TTC549 (cell line): ENCODE results near the gene CARHSP1.
"Not testable (repeated sequence)": the region's sequence is repeated elsewhere in the genome, so short reads cannot be mapped to it uniquely, and the experiment has no call there.

ENCODE experiments used
- FAIRE-seq: peaks from 2 replicates; lab custom pipeline; 2012; peaks lifted over from hg19 to GRCh38; lab: Jason Lieb, UNC

Gene CARHSP1

DNA sequence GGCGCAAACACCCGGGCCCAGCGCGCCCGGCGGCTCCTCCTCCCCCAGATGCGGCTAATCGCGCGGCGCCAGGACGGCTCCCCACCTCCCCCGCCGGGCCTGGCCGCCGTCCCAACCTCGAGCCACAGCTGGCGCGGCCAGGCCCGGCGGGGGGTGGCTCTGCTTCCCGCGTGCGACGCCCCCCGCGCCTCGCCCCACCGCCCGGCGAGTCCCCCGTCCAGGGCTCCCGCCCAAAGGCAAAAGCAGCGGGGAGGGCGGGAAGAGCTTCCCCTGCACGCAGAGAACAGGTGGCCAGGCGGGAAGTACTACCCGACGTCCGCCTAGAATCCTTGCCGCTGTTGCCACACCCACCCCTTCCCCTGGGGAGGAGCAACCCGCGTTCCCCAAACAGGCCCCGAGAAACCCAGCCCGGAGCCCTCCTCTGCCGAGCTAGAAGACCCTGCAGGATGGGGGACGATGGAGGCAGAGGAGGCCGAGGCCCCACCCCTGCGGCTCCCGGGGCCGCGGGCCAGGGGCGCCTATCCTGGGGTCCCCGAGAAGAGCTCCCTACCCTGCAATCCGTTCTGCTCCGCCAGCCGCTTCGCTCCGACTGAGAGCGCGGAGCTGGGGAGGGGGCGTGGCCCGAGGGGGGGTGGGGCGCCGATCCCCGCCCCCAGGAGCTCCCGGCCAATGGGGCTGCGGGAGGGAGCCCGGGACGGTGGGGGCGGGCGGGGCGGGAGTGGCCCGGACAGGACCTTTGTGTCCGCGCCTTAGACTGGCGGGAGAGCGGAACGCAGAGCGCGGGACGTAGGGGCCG is at the start of gene CARHSP1:
Gene CARHSP1, minus strand, starts transcription at position 591 of the 796 bp plus-strand sequence. CDS start 9,678 bp downstream, outside the sequence.
- no peak for FAIRE-seq

GRCh38 chr16:8917336-8917735 is 48.5 kb upstream of the CARHSP1 start:
- FAIRE-seq: not testable (repeated sequence)

- no peak for FAIRE-seq
These were observed 47.9 kb upstream of the CARHSP1 start for GRCh38 chr16:8916541-8917225.

GRCh38 chr16:8915722-8916301 is 47.0 kb upstream of the CARHSP1 start:
- FAIRE-seq: no peak

GRCh38 chr16:8914098-8914497 is 45.3 kb upstream of the CARHSP1 start:
- FAIRE-seq: no peak

- no peak for FAIRE-seq
These were observed 44.0 kb upstream of the CARHSP1 start for GRCh38 chr16:8912793-8913192.

DNA sequence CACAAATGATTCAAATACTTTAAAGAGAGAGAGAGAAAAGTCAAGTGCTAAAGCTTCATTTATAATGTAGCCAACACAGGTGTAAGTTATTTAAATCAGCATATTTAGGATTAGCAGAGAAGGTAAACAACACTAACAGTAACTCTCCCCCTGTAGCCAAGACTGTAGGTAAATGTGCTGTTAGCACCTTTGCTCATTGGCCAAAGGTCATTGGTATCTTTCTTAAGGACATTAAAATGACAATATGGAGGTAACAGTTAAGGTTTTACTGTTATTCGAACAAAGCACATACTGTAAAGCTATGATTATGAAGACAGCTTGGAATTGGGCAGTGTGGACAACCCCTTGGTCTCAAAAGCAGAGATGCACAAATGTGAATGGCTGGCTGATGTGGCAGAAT is 42.0 kb upstream of the CARHSP1 start:
- FAIRE-seq: no peak

GRCh38 chr16:8908810-8909468 is 40.1 kb upstream of the CARHSP1 start:
- FAIRE-seq: no peak

DNA sequence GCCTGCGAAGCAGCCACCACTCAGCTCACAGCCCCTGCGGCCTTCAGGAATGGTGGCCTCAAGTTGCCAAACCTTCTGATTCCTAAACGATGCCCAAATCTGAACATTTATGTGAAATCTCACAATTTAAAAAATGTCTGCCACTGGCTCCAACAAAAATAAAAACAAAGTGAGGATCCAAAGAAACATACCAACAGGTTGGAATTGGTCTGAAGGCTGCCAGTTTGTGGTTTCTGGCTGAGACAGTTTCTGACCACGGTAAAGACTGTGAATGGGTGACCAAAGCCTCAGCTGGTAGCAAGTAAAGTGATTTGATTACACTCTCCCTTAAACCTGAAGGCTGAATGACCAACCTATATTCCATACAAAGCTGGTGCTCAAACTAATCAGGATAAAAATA is 38.3 kb upstream of the CARHSP1 start:
- no peak for FAIRE-seq

DNA sequence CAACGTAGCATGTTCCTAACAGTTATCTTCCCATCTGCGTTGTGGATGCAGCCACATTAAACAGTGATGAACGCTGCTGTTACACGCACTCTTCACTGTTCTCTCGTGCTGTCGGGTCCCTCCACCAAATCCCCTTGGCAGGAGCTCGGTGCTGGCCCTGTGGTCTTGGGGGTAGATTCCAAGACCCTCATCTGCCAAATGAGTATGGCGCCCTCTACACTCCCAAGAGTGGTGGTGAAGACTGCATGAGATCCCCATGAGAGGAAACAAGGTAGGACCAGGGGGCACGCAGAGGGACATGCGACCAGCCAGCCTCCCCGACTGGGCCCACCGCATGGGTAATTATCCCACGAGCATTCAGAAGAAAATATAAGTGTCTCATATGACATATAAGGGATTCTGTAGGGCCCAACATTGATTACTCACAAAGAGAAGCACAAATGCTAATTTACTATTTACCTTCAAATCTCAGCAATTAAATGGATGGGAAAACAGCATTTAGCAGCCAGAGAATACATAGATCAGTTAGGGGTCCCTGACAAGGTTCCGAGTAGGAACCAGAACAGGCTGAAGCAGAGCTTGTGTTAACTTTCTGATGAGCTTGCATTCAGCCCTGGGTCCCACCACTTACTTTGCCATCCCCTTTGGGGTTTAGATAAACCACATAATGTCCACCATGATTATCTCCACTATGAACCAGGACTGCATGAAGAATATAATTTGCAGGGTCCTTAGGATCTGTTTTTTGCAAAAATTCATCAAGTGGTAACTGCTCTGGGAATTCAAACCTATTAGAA is 37.2 kb upstream of the CARHSP1 start:
- no peak for FAIRE-seq

GRCh38 chr16:8905168-8905762 is 36.5 kb upstream of the CARHSP1 start:
- FAIRE-seq: no peak

DNA sequence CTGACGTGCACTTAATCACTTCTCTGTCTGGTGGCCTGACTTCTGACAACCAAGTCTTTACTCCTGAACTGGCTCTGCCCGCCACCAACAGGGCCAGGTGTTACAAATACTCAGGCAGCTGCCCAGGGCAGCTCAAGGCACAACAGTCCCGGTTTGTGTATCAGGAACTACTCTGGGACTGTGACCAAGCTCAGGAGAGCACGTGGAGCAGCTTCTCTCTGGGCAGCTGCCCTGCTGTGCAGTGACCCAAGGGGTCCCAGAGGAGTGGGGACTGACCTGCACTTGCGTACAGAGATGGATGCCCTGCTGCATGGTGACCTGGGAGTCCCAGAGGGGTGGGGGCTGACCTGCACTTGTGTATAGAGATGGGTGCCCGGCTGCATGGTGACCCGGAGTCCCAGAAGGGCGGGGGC is 35.2 kb upstream of the CARHSP1 start:
- FAIRE-seq: no peak

DNA sequence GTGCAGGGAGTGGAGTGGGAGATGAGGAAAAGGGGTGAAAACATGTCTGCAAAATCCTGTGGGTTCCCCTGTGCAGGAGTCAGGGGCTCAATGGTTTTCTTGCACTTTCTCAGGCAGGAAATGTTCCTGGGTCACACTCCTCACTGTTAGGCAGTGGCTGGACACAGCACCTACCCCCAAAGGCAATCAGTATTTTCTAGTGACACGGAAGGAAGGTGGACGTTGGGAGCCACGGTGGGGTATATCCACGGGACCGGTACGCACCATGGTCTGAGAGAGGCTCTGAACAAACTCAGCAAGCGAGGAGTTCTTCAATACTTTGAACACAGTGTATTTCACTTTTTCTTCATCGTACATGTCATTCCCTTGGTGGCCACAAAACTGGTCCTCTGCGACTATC is 34.2 kb upstream of the CARHSP1 start:
- no peak for FAIRE-seq

DNA sequence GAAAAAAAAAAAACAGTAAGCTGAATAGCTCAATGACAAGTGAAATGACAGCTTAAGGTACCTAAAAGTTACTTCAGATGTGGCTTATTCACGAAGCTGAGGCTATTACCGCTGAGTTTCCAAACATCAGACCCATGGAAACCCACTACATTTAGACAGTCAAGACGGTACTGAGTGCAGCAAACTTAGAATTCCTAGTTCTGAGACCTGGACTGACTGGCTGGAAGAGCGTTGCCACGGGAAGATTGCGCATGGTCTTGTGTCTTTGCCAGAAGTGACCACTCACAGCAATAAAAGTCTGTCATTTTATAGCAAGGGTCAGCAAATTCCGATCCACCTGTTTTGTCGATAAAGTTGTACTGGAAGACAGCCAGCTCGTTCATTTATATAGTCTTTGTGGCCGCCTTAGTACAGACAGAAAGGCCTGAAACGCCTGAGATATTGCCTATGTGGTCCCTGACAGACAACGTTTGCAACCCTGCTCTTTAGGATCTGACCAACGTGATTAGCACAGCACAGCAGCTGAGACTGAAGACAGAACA is 32.6 kb upstream of the CARHSP1 start:
- FAIRE-seq: no peak

DNA sequence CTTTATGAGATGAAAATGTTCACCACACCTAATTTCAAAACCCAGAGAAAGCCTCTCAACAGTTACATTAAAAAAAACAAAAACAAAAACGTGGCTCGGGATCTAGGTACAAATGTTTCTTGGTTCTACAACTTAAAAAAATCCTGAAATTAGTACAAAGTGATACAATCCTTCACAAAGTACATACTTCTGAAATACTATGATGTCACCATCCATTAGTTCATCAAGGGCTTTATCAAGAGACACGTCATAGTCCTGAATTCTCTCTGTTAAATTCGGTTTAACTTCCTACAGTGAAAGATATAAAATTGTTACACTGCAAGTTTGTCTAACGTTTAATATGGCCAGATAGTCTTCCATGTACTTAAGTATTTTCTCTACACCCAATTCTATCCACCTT is 31.5 kb upstream of the CARHSP1 start:
- no peak for FAIRE-seq

DNA sequence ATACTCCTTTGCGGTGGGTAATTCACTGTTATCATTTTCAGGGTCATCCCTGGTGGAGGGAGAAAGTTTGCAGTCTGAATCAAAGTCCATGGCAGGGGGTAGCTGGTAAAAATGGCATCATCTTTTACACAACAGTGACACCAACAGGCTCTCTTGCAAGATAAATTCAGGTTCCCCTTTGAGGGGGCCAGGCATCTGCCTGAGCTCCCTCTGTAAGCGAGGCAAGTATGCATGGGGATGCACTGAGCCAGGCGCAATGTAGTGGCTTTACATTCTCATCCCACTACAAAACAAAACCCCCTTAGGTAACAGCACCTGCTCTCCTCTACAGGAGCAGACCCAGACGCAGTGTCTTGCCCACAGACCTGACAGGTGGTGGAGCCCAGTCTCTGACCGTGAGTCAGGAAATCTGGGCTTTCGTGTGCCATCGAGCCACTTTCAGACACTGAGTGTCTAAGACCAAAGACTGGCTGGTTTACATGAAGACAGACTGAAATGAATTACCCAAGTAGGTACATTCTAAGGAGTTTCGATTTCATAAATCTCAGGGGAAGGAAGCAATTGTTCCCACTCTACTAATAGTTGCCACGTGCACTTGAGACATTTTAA is 31.0 kb upstream of the CARHSP1 start:
- no peak for FAIRE-seq

DNA sequence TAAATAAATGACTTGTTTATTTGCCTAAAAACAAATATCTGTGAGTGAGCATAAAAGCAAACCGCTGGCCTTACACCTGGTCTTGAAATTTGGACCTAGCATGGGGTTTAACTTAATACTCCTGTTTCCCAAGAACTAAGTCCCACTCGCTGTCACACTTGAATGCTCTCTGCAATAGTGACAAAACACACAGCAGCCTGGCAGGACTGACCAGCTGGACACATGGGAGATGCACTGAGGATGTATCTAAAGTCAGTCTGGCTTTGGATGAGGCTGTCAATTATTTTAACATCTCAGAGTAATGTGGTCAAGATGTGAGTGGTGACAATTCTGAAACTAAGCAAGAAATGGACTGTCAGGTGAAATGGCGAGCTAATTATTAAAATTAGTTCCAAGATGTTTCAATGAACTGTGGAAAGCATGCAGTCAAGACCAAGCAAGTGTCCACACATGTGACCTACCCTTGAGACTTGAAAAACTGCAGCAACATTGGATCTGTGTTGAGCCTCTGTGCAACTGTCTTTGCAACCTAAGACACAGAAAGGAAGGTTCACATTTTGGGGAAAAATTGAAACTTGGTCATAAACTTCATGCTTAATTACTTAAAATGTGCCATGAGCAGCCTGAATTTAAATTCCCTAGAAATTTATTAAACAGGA is 30.0 kb upstream of the CARHSP1 start:
- no peak for FAIRE-seq

DNA sequence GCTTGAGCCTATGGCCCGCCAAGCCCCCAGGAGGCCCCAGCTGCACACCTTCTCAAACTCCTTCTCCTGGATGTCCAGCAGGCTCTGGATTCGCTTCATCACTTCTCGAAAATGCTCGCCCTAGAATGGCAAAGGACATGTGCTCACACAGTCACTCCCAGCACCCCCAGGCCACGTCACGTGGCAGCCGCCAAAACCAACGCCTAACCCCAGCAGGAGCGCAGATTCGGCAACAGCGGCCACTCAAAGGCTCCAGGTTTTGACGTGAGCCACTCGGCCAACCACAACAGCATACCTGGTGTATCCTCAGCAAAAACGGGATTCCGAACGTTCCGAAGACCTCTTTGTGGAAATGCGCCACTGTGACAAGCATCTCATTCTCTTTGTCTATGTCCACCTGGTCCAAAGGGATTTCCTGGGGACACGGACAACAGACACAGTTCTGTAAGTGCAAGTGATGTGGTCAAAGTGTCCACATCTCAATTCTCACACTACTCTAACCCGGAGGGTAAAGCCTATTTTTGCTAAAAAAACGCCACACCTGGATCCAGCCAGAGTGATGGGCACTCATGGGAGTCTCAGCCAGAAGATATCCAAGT is 26.0 kb upstream of the CARHSP1 start:
- no peak for FAIRE-seq

DNA sequence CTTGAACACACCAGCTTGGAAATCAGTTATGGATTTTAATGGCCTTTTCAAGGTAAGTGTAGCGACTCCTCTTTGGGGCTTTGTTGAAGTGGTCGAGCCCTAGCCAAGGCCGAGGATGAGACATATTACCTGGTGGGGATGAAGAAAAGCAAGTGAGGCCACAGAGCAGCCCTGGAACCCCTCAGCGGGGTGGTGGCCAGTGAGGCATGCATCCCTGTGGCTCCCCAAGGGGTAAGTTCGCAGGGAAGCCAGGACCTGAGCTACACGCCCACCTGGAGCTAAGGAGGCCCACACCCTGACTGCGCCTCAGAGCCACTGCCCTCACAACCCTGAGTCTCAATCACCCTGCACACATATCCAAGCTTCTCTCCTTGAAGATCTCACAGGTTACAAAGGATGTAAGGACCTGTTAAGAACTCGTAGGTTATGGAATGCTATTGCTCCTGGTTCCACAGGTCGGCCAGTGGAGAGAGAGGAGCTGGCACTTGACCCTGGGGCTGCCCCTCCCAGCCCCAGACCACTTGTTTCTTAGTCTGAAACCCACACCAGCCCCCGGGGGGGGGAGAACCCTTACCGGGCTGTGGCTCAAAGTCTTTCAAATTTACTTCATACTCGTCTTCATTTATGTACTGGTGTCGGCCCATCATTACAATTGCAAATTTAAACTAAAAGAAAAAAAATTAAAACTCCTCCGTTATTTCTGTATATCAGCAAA is 25.3 kb upstream of the CARHSP1 start:
- no peak for FAIRE-seq
